Measurements from ENCODE around the gene DPEP1. TPM values are rescaled to one million over a fixed set of nuclear protein-coding genes. Genes with fewer than 3 reads are reported as not detected.

Gene DPEP1
- polyA plus RNA-seq, 3 donors = not detected

DNA sequence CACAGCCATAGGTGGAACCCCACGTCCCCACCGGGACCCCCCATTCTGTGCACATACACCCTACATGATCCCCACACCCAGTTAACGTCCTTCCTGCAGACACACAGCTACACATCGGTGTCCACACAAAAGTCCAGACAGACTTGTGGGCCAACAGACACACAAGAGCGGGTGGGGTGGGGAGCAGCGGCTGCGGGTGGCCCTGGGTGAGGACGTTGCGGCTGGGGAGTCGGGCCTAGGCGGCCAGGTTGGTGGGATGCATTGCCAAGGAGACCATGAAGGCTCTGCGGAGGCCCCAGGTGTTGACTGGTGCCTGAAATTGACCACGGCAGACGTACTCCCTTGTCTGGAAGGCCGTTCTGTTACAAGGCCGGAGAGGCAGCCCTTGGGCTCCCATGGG, 8.7 kb upstream of the DPEP1 start:
- Mint-ChIP-seq H3K9me3 (peaks cover 0 to 3% (median 0%) of the 10 kb centered on the region in 7 donors), H3K4me3 (no peak overlapping the region), H3K4me1 (peaks cover 7% of the 10 kb centered on the region), H3K36me3 (no peaks in the 10 kb centered on the region), H3K27ac (no peak overlapping the region), H3K27me3 (ENCODE audit: low read depth in 3 of 3) (peaks cover 2 to 23% (median 4%) of the 10 kb centered on the region in 3 donors)
- no peak overlapping the region for H3K4me3 ChIP-seq (replicated peaks in 1 of 3; ENCODE audit: low read depth in 2 of 3, low read length in 3 of 3)
- no peak overlapping the region for H3K4me2 ChIP-seq (replicated peaks; ENCODE audit: extremely low read depth, low read length, poor library complexity, severe bottlenecking)
- H3K36me3 ChIP-seq (replicated peaks in 1 of 2; ENCODE audit: control insufficient read depth in 1 of 2, insufficient read depth in 2 of 2, low read length in 2 of 2) = no peaks in the 10 kb centered on the region
- DNase-seq = no peak
- no peaks in the 10 kb centered on the region for H3K9me3 ChIP-seq (replicated peaks in 1 of 2; ENCODE audit: control insufficient read depth in 1 of 2, insufficient read depth in 1 of 2, low read length in 2 of 2)
- H3K79me2 ChIP-seq (ENCODE audit: insufficient read depth, low read length) = no peaks in the 10 kb centered on the region
- no peaks in the 10 kb centered on the region for H4K20me1 ChIP-seq (ENCODE audit: insufficient read depth, low read length)
- H3K4me1 ChIP-seq (ENCODE audit: control insufficient read depth in 1 of 2, insufficient read depth in 2 of 2, low read length in 2 of 2) = peaks cover 0 to 8% of the 10 kb centered on the region in 2 donors
- TF ChIP-seq, protein P1, sequence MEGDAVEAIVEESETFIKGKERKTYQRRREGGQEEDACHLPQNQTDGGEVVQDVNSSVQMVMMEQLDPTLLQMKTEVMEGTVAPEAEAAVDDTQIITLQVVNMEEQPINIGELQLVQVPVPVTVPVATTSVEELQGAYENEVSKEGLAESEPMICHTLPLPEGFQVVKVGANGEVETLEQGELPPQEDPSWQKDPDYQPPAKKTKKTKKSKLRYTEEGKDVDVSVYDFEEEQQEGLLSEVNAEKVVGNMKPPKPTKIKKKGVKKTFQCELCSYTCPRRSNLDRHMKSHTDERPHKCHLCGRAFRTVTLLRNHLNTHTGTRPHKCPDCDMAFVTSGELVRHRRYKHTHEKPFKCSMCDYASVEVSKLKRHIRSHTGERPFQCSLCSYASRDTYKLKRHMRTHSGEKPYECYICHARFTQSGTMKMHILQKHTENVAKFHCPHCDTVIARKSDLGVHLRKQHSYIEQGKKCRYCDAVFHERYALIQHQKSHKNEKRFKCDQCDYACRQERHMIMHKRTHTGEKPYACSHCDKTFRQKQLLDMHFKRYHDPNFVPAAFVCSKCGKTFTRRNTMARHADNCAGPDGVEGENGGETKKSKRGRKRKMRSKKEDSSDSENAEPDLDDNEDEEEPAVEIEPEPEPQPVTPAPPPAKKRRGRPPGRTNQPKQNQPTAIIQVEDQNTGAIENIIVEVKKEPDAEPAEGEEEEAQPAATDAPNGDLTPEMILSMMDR (IDR thresholded peaks at IDR 0.05) = no peak
- H2AFZ ChIP-seq (ENCODE audit: insufficient read depth, low read depth, low read length, poor library complexity, severe bottlenecking) = no peak overlapping the region
- intact Hi-C loops (cut with micrococcal nuclease) = no loop called here
- H3K27me3 ChIP-seq (ENCODE audit: control insufficient read depth in 2 of 2, insufficient read depth in 2 of 2, low read length in 2 of 2) = no peaks in the 10 kb centered on the region
- 95% methylated on average over 16 of the region's 16 CpGs for WGBS (ENCODE audit: insufficient coverage)
- no peak overlapping the region for H3K9ac ChIP-seq (ENCODE audit: insufficient read depth, low read length, poor library complexity, severe bottlenecking)
- H3K27ac ChIP-seq (ENCODE audit: low read depth in 1 of 2, low read length in 2 of 2) = no peak overlapping the region

DNA sequence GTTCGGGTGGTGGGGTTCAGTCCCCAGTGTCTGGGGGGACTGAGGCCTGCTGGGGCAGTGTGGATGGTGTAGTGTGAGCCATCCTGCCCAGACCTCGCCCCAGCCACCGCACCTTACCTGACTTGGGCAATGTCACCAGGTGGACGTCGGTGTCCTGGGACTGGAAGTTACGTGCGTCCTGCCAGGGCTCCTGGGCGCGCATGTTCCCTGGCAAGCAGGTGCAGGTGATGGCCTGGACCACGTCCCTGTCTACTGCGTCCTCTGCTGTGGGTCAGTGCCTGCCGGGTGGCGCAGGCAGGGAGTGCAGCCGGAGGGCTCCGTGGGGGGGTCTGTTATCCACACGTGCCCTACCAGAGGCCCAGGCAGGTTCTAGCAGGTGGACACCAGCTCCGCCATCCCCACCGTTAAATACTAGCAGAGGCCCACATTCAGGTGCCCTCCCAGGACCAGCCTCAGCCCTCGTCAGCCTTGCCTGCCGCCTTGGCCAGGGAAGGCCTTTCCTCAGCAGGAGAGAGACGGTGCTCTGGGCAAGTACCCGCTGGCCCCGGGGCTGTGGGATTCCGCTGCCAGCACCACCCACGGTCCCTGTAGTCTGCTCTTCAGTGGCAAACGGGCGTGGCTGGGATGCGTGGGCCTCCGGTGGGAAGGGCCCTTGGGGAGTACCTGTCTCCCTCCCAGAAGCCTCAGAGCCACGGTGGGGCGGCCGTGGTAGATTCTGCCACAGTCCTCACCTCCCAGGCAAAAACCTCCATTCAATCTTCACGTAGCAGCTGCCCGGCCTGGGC, 8.1 kb upstream of the DPEP1 start:
- Mint-ChIP-seq H3K4me3 (no peak overlapping the region), H3K36me3 (no peaks in the 10 kb centered on the region), H3K4me1 (peaks cover 7% of the 10 kb centered on the region), H3K9me3 (peaks cover 0 to 3% (median 0%) of the 10 kb centered on the region in 7 donors), H3K27ac (no peak overlapping the region), H3K27me3 (ENCODE audit: low read depth in 3 of 3) (peaks cover 2 to 23% (median 4%) of the 10 kb centered on the region in 3 donors)
- H3K4me1 ChIP-seq (ENCODE audit: control insufficient read depth in 1 of 2, insufficient read depth in 2 of 2, low read length in 2 of 2) = peaks cover 0 to 8% of the 10 kb centered on the region in 2 donors
- no peaks in the 10 kb centered on the region for H3K27me3 ChIP-seq (ENCODE audit: control insufficient read depth in 2 of 2, insufficient read depth in 2 of 2, low read length in 2 of 2)
- no peaks in the 10 kb centered on the region for H3K36me3 ChIP-seq (replicated peaks in 1 of 2; ENCODE audit: control insufficient read depth in 1 of 2, insufficient read depth in 2 of 2, low read length in 2 of 2)
- H3K9me3 ChIP-seq (replicated peaks in 1 of 2; ENCODE audit: control insufficient read depth in 1 of 2, insufficient read depth in 1 of 2, low read length in 2 of 2) = no peaks in the 10 kb centered on the region
- no peak overlapping the region for H3K4me2 ChIP-seq (replicated peaks; ENCODE audit: extremely low read depth, low read length, poor library complexity, severe bottlenecking)
- H3K27ac ChIP-seq (ENCODE audit: low read depth in 1 of 2, low read length in 2 of 2) = no peak overlapping the region
- intact Hi-C loops (cut with micrococcal nuclease) = no loop called here
- TF ChIP-seq, protein P1 (IDR thresholded peaks at IDR 0.05) = no peak
- H2AFZ ChIP-seq (ENCODE audit: insufficient read depth, low read depth, low read length, poor library complexity, severe bottlenecking) = no peak overlapping the region
- H3K79me2 ChIP-seq (ENCODE audit: insufficient read depth, low read length) = no peaks in the 10 kb centered on the region
- no peak for DNase-seq
- H4K20me1 ChIP-seq (ENCODE audit: insufficient read depth, low read length) = no peaks in the 10 kb centered on the region
- 94% methylated on average over 25 of the region's 34 CpGs for WGBS (ENCODE audit: insufficient coverage)
- H3K9ac ChIP-seq (ENCODE audit: insufficient read depth, low read length, poor library complexity, severe bottlenecking) = no peak overlapping the region
- H3K4me3 ChIP-seq (replicated peaks in 1 of 3; ENCODE audit: low read depth in 2 of 3, low read length in 3 of 3) = no peak overlapping the region

Measured in CD14-positive monocyte (primary cell).